Nephron (organoid): ENCODE results near the gene FKBP5.
"Not testable (repeated sequence)": the region's sequence is repeated elsewhere in the genome, so short reads cannot be mapped to it uniquely, and the experiment has no call there.

Experiments
- H3K27ac Mint-ChIP-seq, 3 experiments: 2 replicates each; pipeline ENCODE4 v1.8.0; 2020; ENCODE audit warnings: mixed read lengths in 3 of 3, mild to moderate bottlenecking in 2 of 3, moderate library complexity in 1 of 3
- H3K27me3 Mint-ChIP-seq: 2 replicates; pipeline ENCODE4 v1.8.0; 2021; ENCODE audit warnings: low read depth, mild to moderate bottlenecking, moderate library complexity, mixed read lengths
- H3K36me3 Mint-ChIP-seq: 2 replicates; pipeline ENCODE4 v1.8.0; 2020; ENCODE audit warnings: low read depth, mixed read lengths
- H3K4me1 Mint-ChIP-seq: 2 replicates; pipeline ENCODE4 v1.8.0; 2020; ENCODE audit warnings: mixed read lengths
- H3K4me3 Mint-ChIP-seq, 3 experiments: 2 replicates each; pipeline ENCODE4 v1.8.0; 2020; ENCODE audit warnings: mild to moderate bottlenecking in 3 of 3, mixed read lengths in 3 of 3, moderate library complexity in 2 of 3
- H3K9me3 Mint-ChIP-seq: 2 replicates; pipeline ENCODE4 v1.8.0; 2020; ENCODE audit warnings: mixed read lengths
- TF ChIP-seq, protein P1 (sequence below), 3 experiments: fragments of 200-600 bp; sonication (generic); IDR thresholded peaks; one replicate each; pipeline ENCODE4 v1.5.0; 2021; ENCODE audit warnings: antibody characterized with exemption in 3 of 3; ENCODE audit not compliant: unreplicated experiment in 3 of 3

FKBP5 gene

DNA sequence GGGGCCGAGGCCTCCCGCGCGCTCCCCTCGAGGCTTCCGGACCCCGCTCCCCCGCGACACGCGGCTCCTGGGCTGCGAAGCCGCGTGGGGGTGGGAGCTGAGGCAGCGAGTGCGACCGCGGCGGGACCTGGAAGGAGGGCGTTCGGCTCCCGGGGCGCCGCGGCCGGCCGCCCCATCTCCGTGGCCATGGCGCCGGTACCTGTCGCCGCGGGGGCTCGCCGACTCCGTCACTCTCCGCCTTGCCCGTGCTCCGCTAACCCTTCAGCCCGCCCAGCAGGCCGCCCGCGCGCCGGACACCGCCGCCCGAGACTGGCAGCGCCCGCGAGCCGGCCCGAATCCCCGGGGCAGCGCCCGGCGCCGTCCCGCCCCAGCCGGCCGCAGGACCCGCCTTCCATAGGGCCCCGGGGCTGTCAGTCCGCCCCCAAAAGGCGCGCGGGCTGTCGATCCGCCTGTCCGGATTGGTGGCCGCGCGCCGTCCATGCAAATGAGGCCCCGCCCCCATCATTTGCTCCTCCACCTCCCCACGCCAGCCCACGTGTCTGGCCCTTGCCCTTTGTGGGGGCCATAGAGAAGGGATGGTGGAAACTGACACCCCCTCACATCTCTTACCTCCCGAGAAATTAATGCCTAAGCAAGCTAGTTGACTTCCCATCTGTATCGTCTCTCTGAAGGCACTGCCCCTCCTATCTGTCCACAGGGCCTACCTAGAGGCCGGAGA is at the start of gene FKBP5:
Gene FKBP5 (minus strand): TSS at position 311 of the 718 bp plus-strand sequence. CDS start 46,091 bp downstream, outside the sequence.
- Mint-ChIP-seq H3K27ac (peak within 1 kb of the TSS; percentile 16 to 73 (median 58)), H3K36me3 (no peaks in the 10 kb centered on the region), H3K9me3 (no peaks in the 10 kb centered on the region), H3K4me3 (peak within 1 kb of the TSS; percentile 92 to 96 (median 93)), H3K4me1 (peaks cover 11% of the 10 kb centered on the region), H3K27me3 (peaks cover 4% of the 10 kb centered on the region)
- TF ChIP-seq, protein P1, sequence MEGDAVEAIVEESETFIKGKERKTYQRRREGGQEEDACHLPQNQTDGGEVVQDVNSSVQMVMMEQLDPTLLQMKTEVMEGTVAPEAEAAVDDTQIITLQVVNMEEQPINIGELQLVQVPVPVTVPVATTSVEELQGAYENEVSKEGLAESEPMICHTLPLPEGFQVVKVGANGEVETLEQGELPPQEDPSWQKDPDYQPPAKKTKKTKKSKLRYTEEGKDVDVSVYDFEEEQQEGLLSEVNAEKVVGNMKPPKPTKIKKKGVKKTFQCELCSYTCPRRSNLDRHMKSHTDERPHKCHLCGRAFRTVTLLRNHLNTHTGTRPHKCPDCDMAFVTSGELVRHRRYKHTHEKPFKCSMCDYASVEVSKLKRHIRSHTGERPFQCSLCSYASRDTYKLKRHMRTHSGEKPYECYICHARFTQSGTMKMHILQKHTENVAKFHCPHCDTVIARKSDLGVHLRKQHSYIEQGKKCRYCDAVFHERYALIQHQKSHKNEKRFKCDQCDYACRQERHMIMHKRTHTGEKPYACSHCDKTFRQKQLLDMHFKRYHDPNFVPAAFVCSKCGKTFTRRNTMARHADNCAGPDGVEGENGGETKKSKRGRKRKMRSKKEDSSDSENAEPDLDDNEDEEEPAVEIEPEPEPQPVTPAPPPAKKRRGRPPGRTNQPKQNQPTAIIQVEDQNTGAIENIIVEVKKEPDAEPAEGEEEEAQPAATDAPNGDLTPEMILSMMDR (IDR thresholded peaks at IDR 0.05; ENCODE audit: unreplicated experiment in 3 of 3): no peak

DNA sequence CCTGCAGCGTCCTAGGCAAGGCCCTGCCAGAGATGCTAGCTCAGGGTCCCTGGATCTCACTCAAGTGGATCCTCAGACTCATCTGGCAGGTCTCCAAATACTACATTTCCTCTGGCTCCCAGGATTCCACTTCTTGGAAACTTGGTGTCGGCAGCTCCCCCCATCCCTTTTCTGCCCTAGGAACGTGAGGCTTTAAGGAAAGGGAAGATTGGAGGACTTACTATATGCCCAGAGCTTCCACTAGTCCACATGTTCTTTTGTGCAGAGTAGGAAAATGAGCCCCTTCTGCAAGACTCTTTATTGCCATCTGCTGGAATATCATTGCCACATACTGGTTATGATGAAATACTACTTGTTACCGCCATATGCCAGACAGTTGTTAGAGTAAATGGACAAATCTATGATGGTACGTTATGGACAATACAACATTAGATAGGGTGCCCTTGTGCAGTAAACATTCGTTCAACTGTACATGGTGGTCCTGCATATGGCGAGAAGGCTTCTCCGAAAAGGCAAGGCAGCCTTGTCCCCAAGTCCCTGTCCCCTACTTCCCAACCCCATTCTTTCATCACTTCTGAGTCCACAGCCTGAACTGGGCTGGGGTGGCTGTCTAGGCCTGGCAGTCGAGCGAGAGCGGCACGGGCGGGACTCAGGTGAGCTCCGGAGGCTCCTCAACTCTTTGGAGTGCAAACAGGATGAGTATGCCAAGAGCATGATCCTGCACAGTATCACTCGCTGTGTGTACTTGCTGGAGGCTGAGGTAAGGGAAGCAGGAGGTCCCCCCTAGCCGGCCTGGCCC is 48.9 kb upstream of the FKBP5 start:
- peak overlapping the region in 2 of 3 experiments; percentile 47 to 61 for H3K4me3 Mint-ChIP-seq
- no peaks in the 10 kb centered on the region for H3K36me3 Mint-ChIP-seq
- TF ChIP-seq, protein P1 (IDR thresholded peaks at IDR 0.05; ENCODE audit: unreplicated experiment in 3 of 3): peak; percentile 83 to 86 (median 85)
- no peaks in the 10 kb centered on the region for H3K9me3 Mint-ChIP-seq
- peak overlapping the region; percentile 81 to 93 (median 86) for H3K27ac Mint-ChIP-seq
- H3K27me3 Mint-ChIP-seq: peaks cover 3% of the 10 kb centered on the region
- peaks cover 28% of the 10 kb centered on the region for H3K4me1 Mint-ChIP-seq

DNA sequence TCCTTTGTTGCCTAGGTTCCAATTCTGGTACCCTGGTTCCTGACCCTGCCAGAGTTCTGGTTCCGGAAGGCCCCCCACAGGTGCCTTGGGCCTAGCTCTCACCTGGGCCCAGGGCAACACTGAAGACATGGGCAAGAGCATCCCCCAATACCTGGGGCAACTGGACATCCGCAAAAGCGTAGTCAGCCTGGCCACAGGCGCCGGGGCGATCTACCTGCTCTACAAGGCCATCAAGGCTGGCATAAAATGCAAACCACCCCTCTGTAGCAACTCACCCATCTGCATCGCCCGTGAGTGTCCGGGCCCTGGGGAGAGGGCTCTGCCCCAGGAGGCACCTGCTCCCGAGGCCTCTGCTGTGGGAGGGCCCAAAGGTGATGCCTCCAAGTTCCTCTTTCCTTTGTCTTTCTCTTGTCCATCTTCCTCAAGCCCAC is 48.3 kb upstream of the FKBP5 start, which contains the start of gene ARMC12:
Gene ARMC12 (plus strand): TSS at position 51 of the 431 bp plus-strand sequence. CDS start 77 bp downstream, at position 128.
- Mint-ChIP-seq H3K4me1 (peaks cover 34% of the 10 kb centered on the region), H3K9me3 (no peaks in the 10 kb centered on the region), H3K36me3 (no peaks in the 10 kb centered on the region), H3K4me3 (peak within 1 kb of the TSS in 2 of 3 experiments; percentile 47 to 61), H3K27ac (peak within 1 kb of the TSS; percentile 81 to 93 (median 86)), H3K27me3 (peaks cover 3% of the 10 kb centered on the region)
- TF ChIP-seq, protein P1 (IDR thresholded peaks at IDR 0.05; ENCODE audit: unreplicated experiment in 3 of 3): no peak

DNA sequence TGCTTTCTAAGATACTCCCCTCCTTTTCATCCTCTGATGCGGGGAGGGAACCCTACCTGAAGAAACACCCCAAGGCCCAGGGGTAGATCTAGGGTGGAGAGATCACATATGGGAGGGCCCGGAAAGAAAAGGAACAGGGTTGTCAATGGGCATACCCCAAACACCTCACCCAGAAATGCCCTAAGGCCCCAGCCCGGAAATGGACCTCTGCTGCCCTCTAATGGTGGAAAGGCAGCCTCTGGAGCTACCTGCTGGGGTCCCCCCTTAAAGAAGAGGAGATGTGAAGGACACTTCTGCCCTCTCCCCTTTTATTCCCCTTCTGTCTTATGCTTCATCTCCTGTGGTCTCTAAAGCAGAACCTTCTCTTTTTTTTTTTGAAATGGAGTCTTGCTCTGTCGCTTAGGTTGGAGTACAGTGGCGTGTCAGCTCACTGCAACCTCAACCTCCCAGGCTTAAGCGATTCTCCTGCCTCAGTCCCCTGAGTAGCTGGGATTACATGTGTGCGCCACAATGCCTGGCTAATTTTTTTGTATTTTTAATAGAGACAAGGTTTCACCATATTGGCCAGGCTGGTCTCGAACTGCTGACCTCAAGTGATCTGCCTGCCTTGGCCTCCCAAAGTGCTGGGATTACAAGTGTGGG is 47.7 kb upstream of the FKBP5 start:
- Mint-ChIP-seq H3K4me1 (peaks cover 35% of the 10 kb centered on the region), H3K9me3 (no peaks in the 10 kb centered on the region), H3K36me3 (no peaks in the 10 kb centered on the region), H3K4me3 (peak overlapping the region in 1 of 3 experiments; percentile 11), H3K27me3 (peaks cover 3% of the 10 kb centered on the region), H3K27ac (peak overlapping the region in 2 of 3 experiments; percentile 20 to 57)
- TF ChIP-seq, protein P1 (IDR thresholded peaks at IDR 0.05; ENCODE audit: unreplicated experiment in 3 of 3): peak; percentile 84 to 95 (median 87)

DNA sequence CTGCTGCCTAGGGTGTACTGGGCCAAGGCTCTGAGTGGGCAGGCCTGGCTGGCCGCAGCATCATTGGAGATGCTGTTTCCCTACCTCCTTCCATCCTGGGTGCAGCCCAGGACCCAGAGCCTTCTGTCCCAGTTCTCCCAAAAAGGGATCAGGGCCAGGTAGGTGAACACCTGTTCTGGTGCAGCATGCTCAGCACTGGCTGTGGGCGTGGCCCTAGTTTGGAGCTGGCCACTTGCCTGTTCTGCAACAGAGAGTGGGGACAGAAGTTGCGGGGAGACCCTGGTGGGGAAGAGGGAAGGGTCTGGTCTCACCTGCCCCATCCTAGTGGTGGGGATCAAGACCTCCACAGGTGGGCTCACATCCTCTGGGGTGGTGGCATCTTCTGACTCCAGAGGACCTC is 46.7 kb upstream of the FKBP5 start:
- TF ChIP-seq, protein P1 (IDR thresholded peaks at IDR 0.05; ENCODE audit: unreplicated experiment in 3 of 3): no peak
- H3K4me1 Mint-ChIP-seq: peaks cover 34% of the 10 kb centered on the region
- no peak overlapping the region for H3K4me3 Mint-ChIP-seq
- H3K27me3 Mint-ChIP-seq: peaks cover 3% of the 10 kb centered on the region
- no peaks in the 10 kb centered on the region for H3K9me3 Mint-ChIP-seq
- H3K36me3 Mint-ChIP-seq: no peaks in the 10 kb centered on the region
- H3K27ac Mint-ChIP-seq: no peak overlapping the region

DNA sequence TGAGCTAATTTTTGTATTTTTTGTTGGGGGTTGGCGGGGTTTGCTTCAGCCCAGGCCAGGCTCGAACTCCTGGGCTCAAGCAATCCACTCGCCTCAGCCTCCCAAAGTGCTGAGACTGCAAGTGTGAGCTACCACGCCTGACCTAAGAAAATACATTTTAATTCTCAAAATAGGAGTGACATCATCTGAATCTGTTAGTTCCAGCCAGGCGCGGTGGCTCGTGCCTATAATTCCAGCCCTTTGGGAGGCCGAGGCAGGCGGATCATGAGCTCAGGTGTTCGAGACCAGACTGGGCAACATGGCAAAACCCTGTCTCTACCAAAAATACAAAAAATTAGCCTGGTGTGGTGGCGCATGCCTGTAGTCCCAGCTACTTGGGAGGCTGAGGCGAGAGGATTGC is 45.6 kb upstream of the FKBP5 start:
- not testable (repeated sequence) for H3K9me3 Mint-ChIP-seq, H3K4me3 Mint-ChIP-seq, H3K36me3 Mint-ChIP-seq, H3K27me3 Mint-ChIP-seq
- peak overlapping the region in 1 of 3 experiments; percentile 81 for H3K27ac Mint-ChIP-seq
- peaks cover 34% of the 10 kb centered on the region for H3K4me1 Mint-ChIP-seq
